ENCODE data around the gene OLIG1.

DNA sequence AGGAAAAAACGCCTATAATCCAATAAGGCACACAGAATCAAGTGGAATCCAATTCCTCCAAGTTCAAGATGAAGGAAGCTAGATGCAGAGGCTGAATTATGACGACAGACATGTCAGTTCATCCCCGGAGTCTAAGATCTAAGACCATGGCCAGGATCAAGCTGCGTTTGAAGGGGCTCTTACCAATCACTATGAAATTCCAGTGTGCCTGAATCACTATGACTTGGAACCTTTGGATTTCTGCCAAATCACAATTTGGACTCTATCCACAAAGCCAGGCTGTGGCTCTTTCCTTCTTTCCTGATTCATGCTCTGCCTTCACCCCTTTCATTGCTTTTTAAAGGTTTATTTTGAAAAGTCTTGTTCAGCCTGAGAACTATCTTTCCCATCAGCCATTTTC, 27.1 kb upstream of the OLIG1 start:
- TF ChIP-seq POLR2A (IDR thresholded peaks at IDR 0.05) (no peak), POLR2AphosphoS5 (IDR thresholded peaks at IDR 0.05) (no peak)
